Activated CD4-positive, alpha-beta T cell treated with anti-CD3 and anti-CD28 coated beads for 4 hours (primary cell): ENCODE data around the gene LYSMD3.
A peak's percentile ranks its signal among the peaks of the same experiment; 100 is the strongest.

ENCODE experiments used
- DNase-seq, 2 donors: peaks; one replicate each; pipeline ENCODE4 v3.0.0-alpha.2; 2020

Gene LYSMD3

DNA sequence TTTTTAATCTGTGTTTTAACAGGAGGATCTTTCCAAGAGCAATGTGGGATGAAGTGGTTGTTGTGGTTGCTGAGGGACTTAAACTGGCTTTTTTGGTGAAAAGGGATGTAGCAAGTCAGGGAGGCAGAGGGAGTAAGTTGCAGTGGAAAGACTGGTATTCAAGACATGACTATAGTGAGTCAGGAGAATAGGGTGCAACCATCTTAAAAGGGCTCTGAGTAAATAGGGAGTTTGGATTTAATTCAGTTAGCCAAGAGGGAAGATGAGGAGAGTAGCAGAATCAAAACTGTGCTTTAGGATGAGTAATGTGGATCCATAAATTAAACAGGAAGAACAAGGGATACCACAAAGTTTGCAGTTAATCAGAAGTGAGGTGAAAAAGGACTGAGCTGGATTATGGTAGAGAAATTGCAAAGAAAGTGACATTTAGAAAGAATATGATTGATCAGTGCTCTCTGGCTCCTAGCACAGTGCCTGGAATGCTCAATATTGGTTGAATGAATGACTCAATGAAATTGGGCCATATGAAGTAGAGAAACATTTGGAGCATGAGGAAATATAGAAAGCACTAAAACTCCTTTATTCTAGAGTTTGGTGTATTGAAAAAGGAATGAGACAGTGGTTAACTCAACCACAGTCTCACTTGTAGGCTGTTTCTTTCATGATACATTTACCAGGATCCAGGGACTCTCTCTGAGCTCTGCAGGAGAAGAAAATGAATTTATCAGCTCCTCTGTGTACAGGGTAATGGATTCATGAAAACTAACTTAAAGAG lies 49.6 kb downstream of the LYSMD3 start:
- DNase-seq, result no peak

DNA sequence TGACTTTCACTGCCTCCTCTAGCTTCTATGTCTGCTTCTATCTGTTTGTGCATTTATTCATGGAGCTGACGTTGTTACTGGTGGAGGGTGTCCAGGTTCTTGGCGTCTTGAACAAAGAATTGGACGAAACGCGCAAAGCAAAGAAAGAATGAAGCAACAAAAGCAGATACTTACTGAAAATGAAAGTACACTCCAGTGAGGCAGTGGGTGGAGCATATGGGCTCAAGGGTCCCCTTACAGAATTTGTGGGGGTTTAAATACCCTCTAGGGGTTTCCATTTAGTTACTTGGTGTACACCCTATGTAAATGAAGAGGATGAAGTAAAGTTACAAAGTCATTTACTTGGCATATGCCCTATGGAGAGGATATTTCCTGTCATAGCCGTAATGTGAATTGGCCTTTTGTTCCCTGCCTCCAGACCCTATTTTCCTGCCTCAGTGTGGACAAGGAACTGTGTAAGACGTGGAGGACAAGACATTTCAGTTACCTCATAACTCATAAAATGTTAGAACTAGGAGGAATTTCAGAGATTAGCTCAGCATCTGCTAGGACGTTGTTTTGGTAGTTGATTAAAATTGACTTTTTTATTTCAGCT lies 51.7 kb downstream of the LYSMD3 start:
- no peak for DNase-seq

GRCh38 chr5:90477073-90477472 lies 52.3 kb downstream of the LYSMD3 start:
- no peak for DNase-seq

DNA sequence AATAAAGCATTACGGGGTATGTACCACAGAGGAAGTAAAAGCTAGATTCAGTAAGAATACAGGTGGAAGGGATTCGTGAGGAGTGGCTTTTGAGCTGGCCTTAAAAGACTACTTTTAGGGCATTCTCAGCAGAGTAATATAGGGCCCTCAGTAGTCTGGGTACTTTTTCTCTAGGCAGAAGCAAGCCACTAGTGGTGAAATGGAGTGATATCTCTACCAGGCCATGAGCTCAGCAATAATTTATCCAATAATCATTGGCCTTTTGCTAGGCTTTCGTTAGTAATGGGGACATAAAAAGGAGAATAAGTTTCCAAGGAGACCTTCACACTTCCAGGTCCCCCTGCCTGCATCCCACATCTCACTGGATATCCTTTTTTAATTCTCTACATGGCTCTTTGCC lies 53.0 kb downstream of the LYSMD3 start:
- DNase-seq, result no peak

DNA sequence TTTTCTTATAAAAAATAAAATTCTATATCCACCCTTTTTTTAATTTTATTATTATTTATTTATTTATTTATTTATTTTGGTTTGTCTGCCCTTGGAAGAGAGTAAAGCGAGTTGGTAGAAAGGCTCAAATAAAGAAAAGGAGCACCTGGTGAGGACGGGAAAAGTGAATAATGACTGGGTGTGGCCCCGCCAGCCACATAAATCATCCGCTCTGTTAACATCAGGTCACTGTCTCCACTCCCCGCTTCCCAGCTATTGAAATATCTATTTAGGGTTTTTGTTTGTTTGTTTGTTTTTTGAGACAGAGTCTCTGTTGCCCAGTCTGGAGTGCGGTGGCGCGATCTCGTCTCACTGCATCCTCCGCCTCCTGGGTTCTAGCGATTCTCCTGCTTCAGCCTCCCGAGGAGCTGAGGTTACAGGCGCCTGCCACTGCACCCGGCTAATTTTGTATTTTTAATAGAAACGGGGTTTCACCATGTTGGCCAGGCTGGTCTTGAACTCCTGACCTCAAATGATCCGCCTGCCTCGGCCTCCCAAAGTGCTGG lies 53.9 kb downstream of the LYSMD3 start:
- no peak for DNase-seq

DNA sequence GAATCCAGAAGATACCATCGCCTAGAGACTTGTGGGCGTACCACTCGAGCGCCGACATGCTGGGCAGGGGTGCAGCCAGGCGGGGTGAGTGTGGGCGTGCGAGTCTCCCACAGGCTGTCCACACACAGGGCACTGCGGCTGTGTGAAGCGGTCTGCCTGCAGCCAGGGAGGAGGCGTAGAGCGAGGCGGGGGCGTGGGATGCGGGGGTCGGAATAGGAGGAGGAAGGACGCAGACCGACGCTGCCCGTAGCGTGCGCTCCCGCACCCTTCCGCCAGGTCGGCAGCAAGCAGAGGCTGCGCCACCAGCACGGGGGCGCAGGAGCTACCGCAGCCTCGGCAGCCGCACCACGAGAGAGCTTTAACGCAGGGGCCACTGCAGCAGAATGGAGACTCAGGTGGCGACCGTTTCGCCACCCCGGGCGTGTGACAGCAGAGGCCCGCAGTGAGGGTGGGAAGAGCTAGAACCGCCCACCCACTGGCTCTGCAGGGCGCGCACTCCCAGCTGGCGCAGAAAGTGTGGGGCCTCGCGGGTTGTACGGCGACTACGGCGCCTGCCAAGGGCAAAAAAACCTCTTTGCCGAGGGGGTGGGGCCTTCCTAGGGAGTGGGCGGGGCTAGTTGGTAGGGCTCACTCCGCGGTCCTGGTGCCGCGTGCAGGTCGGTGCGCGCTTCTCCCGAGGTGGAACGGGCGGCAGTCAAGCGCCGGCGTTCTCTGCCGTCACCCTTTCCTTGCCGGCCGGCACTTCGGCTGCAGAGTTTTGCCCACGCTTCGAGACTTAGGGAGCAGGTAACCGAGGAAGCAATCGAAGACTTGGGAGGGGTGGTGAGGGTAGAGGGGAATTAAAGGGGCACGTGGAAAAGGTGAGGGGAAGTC lies 54.9 kb downstream of the LYSMD3 start, which contains the start of the genes MBLAC2 and POLR3G:
Gene MBLAC2, minus strand, starts transcription at position 537 of the 873 bp plus-strand sequence. Its CDS starts 479 bp downstream, at position 58.
Gene POLR3G, plus strand, starts transcription at position 630 of the 873 bp plus-strand sequence. CDS start 10,704 bp downstream, outside the sequence.
- peak; percentile 93 to 94 for DNase-seq

DNA sequence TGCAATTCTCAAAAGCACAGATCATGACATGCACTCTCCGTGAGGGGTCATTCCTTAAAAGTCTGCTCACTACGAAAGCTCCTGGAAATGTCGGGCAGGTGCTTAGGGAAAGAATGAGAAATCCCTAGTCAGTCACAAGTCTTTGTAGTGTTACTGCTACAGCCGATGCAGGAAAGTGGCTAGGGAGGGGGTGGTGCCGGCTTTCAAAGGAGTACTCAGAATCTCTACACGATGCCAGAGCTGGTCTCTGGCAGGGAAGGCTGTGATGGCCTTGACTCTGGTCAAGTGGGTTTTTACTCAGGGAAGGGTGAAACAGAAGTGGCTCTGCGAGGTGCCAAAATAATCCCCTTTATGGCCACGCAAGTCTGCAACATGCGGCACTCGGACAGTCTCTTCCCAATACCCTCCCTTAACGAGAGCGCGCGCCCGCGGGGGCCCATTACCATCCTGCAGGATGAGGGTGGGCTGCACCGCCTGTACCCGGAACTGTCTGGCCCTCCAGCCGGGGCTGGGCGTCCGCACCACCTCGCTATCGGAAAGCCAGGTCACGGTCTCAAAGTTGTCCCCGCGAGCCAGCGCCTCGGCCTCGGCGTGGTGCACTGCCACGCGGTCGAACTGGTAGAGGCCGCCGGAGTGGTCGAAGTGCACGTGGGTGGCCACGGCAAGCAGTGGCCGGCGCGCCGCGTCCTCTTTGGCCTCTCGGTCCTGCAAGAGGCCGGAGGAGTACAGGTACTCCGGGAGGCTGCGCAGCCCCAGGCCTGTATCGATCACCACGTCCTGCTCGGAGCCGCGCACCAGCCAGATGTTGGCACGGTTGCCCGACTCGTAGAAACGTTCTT lies 55.8 kb downstream of the LYSMD3 start:
- peak; percentile 12 to 16 for DNase-seq

- DNase-seq, result no peak
Observed at GRCh38 chr5:90472783-90473395, 56.5 kb downstream of the LYSMD3 start.
